Measurements from ENCODE around the gene EMX1.

GRCh38 chr2:72943540-72944395 is 26.4 kb downstream of the EMX1 start:
- TF ChIP-seq ZBTB8A (tag by site-specific recombination; IDR thresholded peaks at IDR 0.05): no peak
- TF ChIP-seq ZNF274 (IDR thresholded peaks at IDR 0.05; ENCODE audit: low read length): no peak
- TF ChIP-seq ZNF274 (tag by site-specific recombination; IDR thresholded peaks at IDR 0.05; ENCODE audit: borderline replicate concordance): no peak
- TF ChIP-seq PRDM1 (tag by site-specific recombination; IDR thresholded peaks at IDR 0.05): no peak
- TF ChIP-seq ZNF510 (tag by site-specific recombination; IDR thresholded peaks at IDR 0.05; ENCODE audit: insufficient replicate concordance): no peak
- no peak for TF ChIP-seq ZBTB7A (tag by site-specific recombination; IDR thresholded peaks at IDR 0.05; ENCODE audit: low read depth)
- TF ChIP-seq ZNF518A (tag by site-specific recombination; conservative IDR thresholded peaks at IDR 0.05; ENCODE audit: low read depth): no peak
- no peak for TF ChIP-seq ZNF398 (tag by site-specific recombination; IDR thresholded peaks at IDR 0.05)
- TF ChIP-seq CTCF (tag by site-specific recombination; IDR thresholded peaks at IDR 0.05): no peak
- TF ChIP-seq GLIS2 (tag by site-specific recombination; IDR thresholded peaks at IDR 0.05): no peak
- no peak for TF ChIP-seq ZNF658 (tag by site-specific recombination; IDR thresholded peaks at IDR 0.05)
- TF ChIP-seq ZSCAN18 (tag by site-specific recombination; IDR thresholded peaks at IDR 0.05): no peak
- TF ChIP-seq REST (tag by site-specific recombination; IDR thresholded peaks at IDR 0.05): no peak
- no peak for TF ChIP-seq ZNF121 (tag by site-specific recombination; IDR thresholded peaks at IDR 0.05)

All from HEK293 (cell line).